Glutamatergic neuron (in vitro differentiated cells): ENCODE results near the gene KRT9. TPM values are rescaled to one million over a fixed set of nuclear protein-coding genes. Genes with fewer than 3 reads are reported as not detected.

Experiments used
- DNase-seq: peaks from one replicate; pipeline ENCODE4 v3.0.0; 2022
- H3K27ac Mint-ChIP-seq: one replicate; pipeline ENCODE4 v1.8.0; 2020; ENCODE audit warnings: mild to moderate bottlenecking, mixed read lengths, inconsistent platforms; ENCODE audit not compliant: unreplicated experiment
- H3K27me3 Mint-ChIP-seq: one replicate; pipeline ENCODE4 v1.8.0; 2020; ENCODE audit warnings: mild to moderate bottlenecking, moderate library complexity, mixed read lengths, inconsistent platforms; ENCODE audit not compliant: unreplicated experiment
- H3K36me3 Mint-ChIP-seq: one replicate; pipeline ENCODE4 v1.8.0; 2020; ENCODE audit warnings: mild to moderate bottlenecking, mixed read lengths, inconsistent platforms; ENCODE audit not compliant: unreplicated experiment
- H3K4me1 Mint-ChIP-seq: one replicate; pipeline ENCODE4 v1.8.0; 2020; ENCODE audit warnings: mild to moderate bottlenecking, low read depth, mixed read lengths, inconsistent platforms; ENCODE audit not compliant: unreplicated experiment
- H3K4me3 Mint-ChIP-seq: one replicate; pipeline ENCODE4 v1.8.0; 2020; ENCODE audit warnings: mild to moderate bottlenecking, mixed read lengths, inconsistent platforms; ENCODE audit not compliant: unreplicated experiment
- H3K9me3 Mint-ChIP-seq: one replicate; pipeline ENCODE4 v1.8.0; 2020; ENCODE audit warnings: mild to moderate bottlenecking, moderate library complexity, mixed read lengths, inconsistent platforms; ENCODE audit not compliant: unreplicated experiment
- total RNA-seq: library from RNA; stranded (reverse); fragmentation: NEBNext Ultra II Directional; extraction: Animal tissue kit (Norgen Biotek cat#: 25700); gene quantifications from one replicate; pipeline ENCODE4 v1.2.1, GENCODE V29; 2021; ENCODE audit not compliant: unreplicated experiment
- TF ChIP-seq, protein P1 (sequence below): fragments of 200-600 bp; sonication (generic); IDR thresholded peaks from one replicate; pipeline ENCODE4 v1.5.0; 2021; ENCODE audit not compliant: partially characterized antibody, unreplicated experiment

The KRT9 gene
- total RNA-seq, 1 donor from 2014 or later = not detected

- Mint-ChIP-seq H3K4me3 (no peak overlapping the region), H3K4me1 (no peaks in the 10 kb centered on the region)
Observed at GRCh38 chr17:41522301-41523224, 49.3 kb downstream of the KRT9 start.

DNA sequence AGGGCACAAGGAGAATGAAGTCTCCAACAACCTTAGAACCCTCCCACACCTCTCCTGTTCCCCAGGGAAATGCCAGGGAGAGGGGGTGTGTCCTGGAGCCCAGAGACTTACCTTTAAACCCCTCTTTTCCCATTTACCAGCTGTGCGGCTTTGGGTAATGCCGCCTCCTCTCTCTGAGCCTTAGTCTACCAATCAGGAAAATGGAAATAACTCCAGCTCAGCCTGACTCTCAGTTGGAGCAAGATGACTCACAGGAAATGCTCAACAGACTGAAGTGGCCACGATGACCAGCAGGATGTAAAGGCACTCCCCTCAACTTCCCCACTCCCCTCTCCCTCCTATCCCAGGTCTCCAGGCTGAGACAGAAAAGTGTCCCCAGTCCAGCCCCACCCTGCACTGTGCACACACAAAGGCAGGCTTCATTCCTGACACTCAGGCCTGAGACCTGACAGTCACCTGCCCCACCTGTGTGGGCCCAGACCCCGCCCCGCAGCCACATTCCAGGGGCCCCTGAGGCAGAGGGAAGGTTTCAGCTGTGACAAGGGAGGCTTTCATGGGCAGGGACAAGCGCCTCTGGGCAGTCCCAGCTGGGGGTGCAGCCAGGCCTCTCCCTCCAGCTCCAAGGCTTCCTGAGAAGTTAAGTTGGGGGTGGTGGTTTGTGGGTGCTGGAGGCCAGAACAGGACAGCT is 50.1 kb downstream of the KRT9 start:
- Mint-ChIP-seq H3K4me3 (no peak overlapping the region), H3K36me3 (no peaks in the 10 kb centered on the region), H3K27me3 (peaks cover 5% of the 10 kb centered on the region), H3K4me1 (no peaks in the 10 kb centered on the region), H3K9me3 (peaks cover 3% of the 10 kb centered on the region), H3K27ac (no peak overlapping the region)
- TF ChIP-seq, protein P1, sequence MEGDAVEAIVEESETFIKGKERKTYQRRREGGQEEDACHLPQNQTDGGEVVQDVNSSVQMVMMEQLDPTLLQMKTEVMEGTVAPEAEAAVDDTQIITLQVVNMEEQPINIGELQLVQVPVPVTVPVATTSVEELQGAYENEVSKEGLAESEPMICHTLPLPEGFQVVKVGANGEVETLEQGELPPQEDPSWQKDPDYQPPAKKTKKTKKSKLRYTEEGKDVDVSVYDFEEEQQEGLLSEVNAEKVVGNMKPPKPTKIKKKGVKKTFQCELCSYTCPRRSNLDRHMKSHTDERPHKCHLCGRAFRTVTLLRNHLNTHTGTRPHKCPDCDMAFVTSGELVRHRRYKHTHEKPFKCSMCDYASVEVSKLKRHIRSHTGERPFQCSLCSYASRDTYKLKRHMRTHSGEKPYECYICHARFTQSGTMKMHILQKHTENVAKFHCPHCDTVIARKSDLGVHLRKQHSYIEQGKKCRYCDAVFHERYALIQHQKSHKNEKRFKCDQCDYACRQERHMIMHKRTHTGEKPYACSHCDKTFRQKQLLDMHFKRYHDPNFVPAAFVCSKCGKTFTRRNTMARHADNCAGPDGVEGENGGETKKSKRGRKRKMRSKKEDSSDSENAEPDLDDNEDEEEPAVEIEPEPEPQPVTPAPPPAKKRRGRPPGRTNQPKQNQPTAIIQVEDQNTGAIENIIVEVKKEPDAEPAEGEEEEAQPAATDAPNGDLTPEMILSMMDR = no peak
- no peak for DNase-seq

More at GRCh38 chr17:41522301-41523224, 49.3 kb downstream of the KRT9 start:
- no peak for DNase-seq
- peaks cover 5% of the 10 kb centered on the region for H3K27me3 Mint-ChIP-seq
- TF ChIP-seq, protein P1 = no peak
- H3K9me3 Mint-ChIP-seq = peaks cover 3% of the 10 kb centered on the region
- H3K27ac Mint-ChIP-seq = no peak overlapping the region
- no peaks in the 10 kb centered on the region for H3K36me3 Mint-ChIP-seq

- Mint-ChIP-seq H3K36me3 (no peaks in the 10 kb centered on the region), H3K4me3 (no peak overlapping the region), H3K27me3 (peaks cover 5% of the 10 kb centered on the region), H3K27ac (no peak overlapping the region), H3K4me1 (no peaks in the 10 kb centered on the region), H3K9me3 (peaks cover 3% of the 10 kb centered on the region)
- TF ChIP-seq, protein P1 = no peak
- DNase-seq = no peak
Observed at GRCh38 chr17:41520821-41521521, 50.9 kb downstream of the KRT9 start.

DNA sequence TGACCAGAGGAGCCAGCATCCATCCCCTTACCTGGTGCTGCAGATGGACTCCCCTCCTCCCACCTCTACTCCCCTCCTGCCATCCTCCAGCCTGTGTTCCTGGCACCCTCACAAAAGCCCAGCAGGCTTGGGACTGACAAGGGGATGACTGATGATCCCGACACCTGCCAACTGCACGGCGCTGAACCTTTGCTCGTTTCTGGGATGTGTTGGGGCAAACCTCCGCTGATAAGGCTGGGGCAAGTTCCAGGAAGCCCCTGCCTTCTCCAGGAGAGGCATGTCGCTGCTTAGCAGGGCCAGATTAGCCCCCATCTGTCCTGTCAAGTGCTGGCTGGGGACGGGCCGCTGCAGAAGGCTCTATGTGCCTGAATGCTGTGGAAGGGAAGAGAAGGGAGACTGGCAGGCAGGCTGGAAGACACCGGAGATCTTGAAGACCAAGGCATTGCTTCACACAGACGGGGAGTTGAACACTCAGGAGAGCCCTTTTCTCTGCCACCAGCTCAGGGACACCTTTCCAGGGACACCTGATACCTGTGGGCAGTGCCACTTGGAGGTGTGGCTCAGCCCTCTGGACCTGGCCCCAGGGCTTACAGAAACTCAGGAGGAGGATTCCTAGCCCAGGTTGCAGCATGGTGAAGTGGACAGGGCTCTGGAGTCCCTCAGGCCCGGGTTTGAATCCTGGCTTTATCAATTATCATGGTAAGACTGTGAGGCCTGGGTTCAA is 52.2 kb downstream of the KRT9 start:
- DNase-seq = no peak
- H3K4me1 Mint-ChIP-seq = no peaks in the 10 kb centered on the region

More for the DNA sequence above, 52.2 kb downstream of the KRT9 start:
- Mint-ChIP-seq H3K4me3 (no peak overlapping the region), H3K27ac (no peak overlapping the region), H3K9me3 (peaks cover 3% of the 10 kb centered on the region), H3K27me3 (peaks cover 2% of the 10 kb centered on the region), H3K36me3 (no peaks in the 10 kb centered on the region)
- TF ChIP-seq, protein P1 = no peak
